T-cell (primary cell): ENCODE results near the gene CARMIL1. TPM values are rescaled to one million over a fixed set of nuclear protein-coding genes. Genes with fewer than 3 reads are reported as not detected.

Source experiments
- ATAC-seq, 4 experiments: fragments of 200-7000 bp in 3 of 4; fragments of 150-1000 bp in 1 of 4; cut with Tn5 transposase; replicated peaks in 1 of 4; 1 replicate in 3 of 4; 2 replicates in 1 of 4; pipeline ENCODE4 v1.10.0; 2021; ENCODE audit warnings: moderate library complexity in 3 of 4, mild to moderate bottlenecking in 2 of 4, moderate number of reproducible peaks in 1 of 4
- CTCF ChIA-PET, 2 donors: fragments of 300-600 bp; sonication (Branson Sonifier 250); formaldehyde crosslinking; loops; one replicate each; lab custom pipeline; 2022; ENCODE audit warnings: antibody characterized with exemption in 2 of 2; lab: Charles Lee
- POLR2A ChIA-PET, 2 donors: fragments of 300-600 bp; sonication (Branson Sonifier 250); formaldehyde crosslinking; loops; one replicate each; lab custom pipeline; 2022; ENCODE audit warnings: antibody characterized with exemption in 2 of 2; lab: Charles Lee
- DNase-seq, 35 experiments: peaks; one replicate each; pipeline versions ENCODE4 v3.0.0 to v3.0.0-alpha.2; 2013 to 2023
- H3K27ac ChIP-seq: one replicate; pipeline ENCODE4 v1.5.1; 2013; ENCODE audit warnings: low read length
- H3K27me3 ChIP-seq, 2 experiments: replicated peaks in 1 of 2; 1 replicate in 1 of 2; 2 replicates in 1 of 2; pipeline versions ENCODE4 v1.6.1 to v1.7.0; 2013; ENCODE audit warnings: low read length in 1 of 2, mixed read lengths in 1 of 2; ENCODE audit not compliant: control insufficient read depth in 2 of 2, insufficient read depth in 2 of 2; ENCODE audit errors: extremely low read depth in 1 of 2
- H3K36me3 ChIP-seq, 2 donors: 1 replicate in 1 of 2; 2 replicates in 1 of 2; pipeline versions ENCODE4 v1.6.1 to v1.7.0; 2013; ENCODE audit warnings: low read length in 1 of 2; ENCODE audit not compliant: control insufficient read depth in 2 of 2, insufficient read depth in 1 of 2; ENCODE audit errors: extremely low read depth in 1 of 2
- H3K4me1 ChIP-seq, 2 experiments: 1 replicate in 1 of 2; 2 replicates in 1 of 2; pipeline versions ENCODE4 v1.6.1 to v1.7.0; 2013; ENCODE audit warnings: low read length in 2 of 2, mixed read lengths in 1 of 2; ENCODE audit not compliant: insufficient read depth in 2 of 2, control insufficient read depth in 1 of 2; ENCODE audit errors: extremely low read depth in 1 of 2
- H3K4me3 ChIP-seq, 2 donors: 1 replicate in 1 of 2; 2 replicates in 1 of 2; pipeline versions ENCODE4 v1.5.1 to v1.7.0; 2013; ENCODE audit warnings: mild to moderate bottlenecking in 2 of 2, low read length in 1 of 2, moderate library complexity in 1 of 2; ENCODE audit not compliant: control insufficient read depth in 1 of 2; ENCODE audit errors: extremely low read depth in 1 of 2
- H3K9me3 ChIP-seq: 2 replicates; pipeline ENCODE4 v1.7.0; 2013
- H3K27ac Mint-ChIP-seq, 2 donors: one replicate each; pipeline ENCODE4 v1.8.0; 2020 to 2021; ENCODE audit warnings: mild to moderate bottlenecking in 2 of 2, mixed read lengths in 2 of 2
- H3K27me3 Mint-ChIP-seq, 2 donors: one replicate each; pipeline ENCODE4 v1.8.0; 2021 to 2022; ENCODE audit warnings: mixed read lengths in 2 of 2
- H3K36me3 Mint-ChIP-seq: one replicate; pipeline ENCODE4 v1.8.0; 2021; ENCODE audit warnings: mixed read lengths
- H3K4me1 Mint-ChIP-seq, 3 donors: one replicate each; pipeline ENCODE4 v1.8.0; 2020 to 2022; ENCODE audit warnings: mixed read lengths in 3 of 3, mild to moderate bottlenecking in 1 of 3
- H3K4me3 Mint-ChIP-seq, 3 donors: one replicate each; pipeline ENCODE4 v1.8.0; 2020 to 2022; ENCODE audit warnings: mild to moderate bottlenecking in 3 of 3, mixed read lengths in 3 of 3, moderate library complexity in 3 of 3
- H3K9me3 Mint-ChIP-seq, 3 donors: one replicate each; pipeline ENCODE4 v1.8.0; 2020 to 2022; ENCODE audit warnings: mixed read lengths in 3 of 3
- WGBS: methylation state at CpG from one replicate; pipeline ENCODE4 v1.1.5; 2013; ENCODE audit warnings: missing lambda C conversion rate; ENCODE audit not compliant: insufficient coverage; 5-methylcytosine and 5-hydroxymethylcytosine counted together
- total RNA-seq, 35 experiments: library from RNA in 6 of 35; stranded (reverse) in 6 of 35; fragments of 120-200 nt in 1 of 35; gene quantifications; one replicate each; pipeline versions ENCODE4 v1.2.1 to v1.2.4 and lab custom pipeline; 2013 to 2026

CARMIL1 gene
- total RNA-seq, 5 donors from 2014 or later (not counting 1 experiment from before 2014, with no cell fraction given), result 4.0 to 11.6 (median 6.1) TPM

DNA sequence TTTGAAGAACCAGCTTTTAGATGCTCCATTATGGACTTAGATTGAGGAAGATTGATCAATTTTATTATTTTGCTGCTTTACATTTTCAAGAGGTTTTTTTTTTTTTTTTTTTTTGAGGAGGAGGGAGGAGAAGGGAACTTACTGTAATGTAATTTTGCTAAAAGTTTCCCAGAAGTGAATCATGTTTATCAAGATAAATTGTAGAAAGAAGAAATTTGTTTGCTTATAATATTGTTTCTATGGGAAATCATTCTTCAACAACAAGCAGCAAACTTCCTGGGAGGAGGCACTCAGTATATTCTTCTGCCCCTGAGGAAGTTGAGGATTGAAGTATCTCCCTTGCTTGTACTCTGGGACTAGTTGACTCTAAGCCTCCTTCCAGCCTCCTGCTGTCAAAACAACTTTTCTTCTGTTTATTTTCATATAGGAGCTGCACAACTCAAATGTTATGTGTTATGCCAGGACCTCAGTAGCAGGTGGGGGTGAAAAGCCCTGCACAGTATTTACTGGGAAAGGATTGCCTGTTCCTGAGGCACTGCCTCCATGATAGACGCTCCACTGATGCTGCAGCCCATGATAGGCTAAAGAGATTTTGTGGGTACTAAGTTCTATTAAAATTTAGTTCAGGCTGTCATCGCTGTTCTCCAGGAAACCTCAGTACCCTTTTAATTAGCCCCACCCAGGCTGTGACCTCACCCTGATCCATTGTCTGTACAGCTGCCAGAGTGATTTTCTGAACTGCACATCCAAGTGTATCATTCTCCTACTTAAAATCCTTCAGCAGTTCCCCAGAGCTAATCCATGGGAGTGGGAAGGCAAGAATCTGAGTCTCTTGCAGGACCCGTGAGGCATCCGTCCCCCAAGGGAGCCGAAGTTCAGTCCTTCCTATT is 51.9 kb downstream of the CARMIL1 start:
- no peak overlapping the region for H3K4me3 Mint-ChIP-seq
- H3K36me3 Mint-ChIP-seq, result no peaks in the 10 kb centered on the region
- no peak for ATAC-seq

DNA sequence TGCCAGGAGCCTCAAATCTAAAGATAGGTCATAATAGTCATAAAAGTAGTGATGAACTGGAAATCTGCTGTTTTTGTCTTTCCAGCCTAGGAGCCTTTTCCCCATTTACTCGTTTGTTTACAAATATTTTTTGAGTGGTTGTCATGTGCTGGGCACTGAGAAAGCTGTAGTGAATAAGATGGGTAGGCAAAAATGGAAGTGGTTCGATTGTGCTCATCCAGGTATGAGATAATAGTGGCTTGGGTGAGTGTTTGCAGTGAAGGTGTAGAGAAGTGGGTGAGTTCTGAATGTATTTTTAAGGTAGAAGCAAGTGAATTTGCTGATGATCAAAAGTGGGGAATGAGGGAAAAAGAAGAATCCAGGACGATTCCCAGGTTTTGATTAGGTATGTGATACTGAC is 53.0 kb downstream of the CARMIL1 start:
- no peak for DNase-seq
- POLR2A ChIA-PET, result interaction anchor here in 1 of 2 donors (0.6 kb wide), 1 partner anchor 74 kb away, joined by 3 read pairs; no protein-coding TSS in a partner anchor
- Mint-ChIP-seq H3K9me3 (no peaks in the 10 kb centered on the region), H3K36me3 (no peaks in the 10 kb centered on the region), H3K4me1 (peaks cover 20 to 35% (median 28%) of the 10 kb centered on the region in 3 donors), H3K4me3 (no peak overlapping the region), H3K27me3 (no peaks in the 10 kb centered on the region), H3K27ac (no peak overlapping the region)
- Histone ChIP-seq H3K4me1 (peaks cover 0 to 6% of the 10 kb centered on the region in 2 experiments), H3K27me3 (no peaks in the 10 kb centered on the region), H3K36me3 (no peaks in the 10 kb centered on the region), H3K4me3 (no peak overlapping the region), H3K27ac (no peak overlapping the region), H3K9me3 (no peaks in the 10 kb centered on the region)
- no peak for ATAC-seq
- WGBS, result 41% methylated on average over 3 of the region's 3 CpGs
- CTCF ChIA-PET, result no interaction called here

More for the DNA sequence above, 51.9 kb downstream of the CARMIL1 start:
- no peak for DNase-seq
- no peak overlapping the region for H3K4me3 ChIP-seq
- no peak overlapping the region for H3K27ac ChIP-seq
- WGBS, result 100% methylated on average over 1 of the region's 5 CpGs
- Mint-ChIP-seq H3K27ac (no peak overlapping the region), H3K27me3 (no peaks in the 10 kb centered on the region), H3K4me1 (peaks cover 19 to 31% (median 28%) of the 10 kb centered on the region in 3 donors), H3K9me3 (no peaks in the 10 kb centered on the region)
- H3K4me1 ChIP-seq, result peaks cover 0 to 6% of the 10 kb centered on the region in 2 experiments
- no peaks in the 10 kb centered on the region for H3K36me3 ChIP-seq
- no peaks in the 10 kb centered on the region for H3K9me3 ChIP-seq
- H3K27me3 ChIP-seq, result no peaks in the 10 kb centered on the region
- ChIA-PET POLR2A (no interaction called here), CTCF (interaction anchor here (0.5 to 0.7 kb wide), 3 partner anchors 36 to 356 kb away, joined by 3 to 8 read pairs (median 6); no protein-coding TSS in a partner anchor)

GRCh38 chr6:25332655-25333071 is 53.5 kb downstream of the CARMIL1 start:
- 80% methylated on average over 2 of the region's 5 CpGs for WGBS
- Mint-ChIP-seq H3K4me1 (peaks cover 20 to 35% (median 28%) of the 10 kb centered on the region in 3 donors), H3K4me3 (no peak overlapping the region), H3K27me3 (no peaks in the 10 kb centered on the region), H3K9me3 (no peaks in the 10 kb centered on the region), H3K27ac (no peak overlapping the region), H3K36me3 (no peaks in the 10 kb centered on the region)
- DNase-seq, result no peak
- no peaks in the 10 kb centered on the region for H3K27me3 ChIP-seq
- H3K9me3 ChIP-seq, result no peaks in the 10 kb centered on the region
- no peak overlapping the region for H3K27ac ChIP-seq
- peaks cover 0 to 6% of the 10 kb centered on the region in 2 experiments for H3K4me1 ChIP-seq
- ATAC-seq, result no peak
- POLR2A ChIA-PET, result interaction anchor here in 1 of 2 donors (0.6 kb wide), 1 partner anchor 73 kb away, joined by 3 read pairs; no protein-coding TSS in a partner anchor
- CTCF ChIA-PET, result no interaction called here
- H3K36me3 ChIP-seq, result no peaks in the 10 kb centered on the region
- H3K4me3 ChIP-seq, result no peak overlapping the region

DNA sequence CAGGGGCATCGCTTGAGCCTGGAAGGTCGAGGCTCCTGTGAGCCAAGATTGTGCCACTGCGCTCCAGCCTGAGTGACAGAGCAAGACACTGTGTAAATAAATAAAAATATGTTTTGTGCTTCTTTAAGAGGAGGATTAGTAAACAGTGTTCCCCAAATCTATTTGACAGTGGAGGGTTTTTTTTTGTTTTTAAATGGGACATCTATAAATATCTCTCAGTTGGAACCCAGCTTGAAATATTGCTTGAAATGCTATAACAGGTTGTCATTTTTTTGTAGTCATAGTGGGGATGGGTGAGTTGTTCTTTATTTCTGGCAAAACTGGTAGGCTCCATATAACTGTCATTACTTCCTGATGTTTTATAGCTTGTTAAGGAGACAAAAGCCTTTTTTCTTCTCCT is 54.3 kb downstream of the CARMIL1 start:
- DNase-seq (no peak), ATAC-seq (no peak)
- Histone ChIP-seq H3K27me3 (no peaks in the 10 kb centered on the region), H3K4me3 (no peak overlapping the region), H3K4me1 (peaks cover 0 to 6% of the 10 kb centered on the region in 2 experiments), H3K27ac (no peak overlapping the region), H3K9me3 (no peaks in the 10 kb centered on the region), H3K36me3 (no peaks in the 10 kb centered on the region)
- no peak overlapping the region for H3K4me3 Mint-ChIP-seq
- H3K36me3 Mint-ChIP-seq, result no peaks in the 10 kb centered on the region
- no peaks in the 10 kb centered on the region for H3K27me3 Mint-ChIP-seq
- H3K9me3 Mint-ChIP-seq, result no peaks in the 10 kb centered on the region
- WGBS, result 100% methylated on average over 3 of the region's 3 CpGs
- CTCF ChIA-PET, result interaction anchor here in 1 of 2 donors (0.8 kb wide), 1 partner anchor 225 kb away, joined by 3 read pairs; no protein-coding TSS in a partner anchor
- POLR2A ChIA-PET, result no interaction called here
- peaks cover 20 to 35% (median 28%) of the 10 kb centered on the region in 3 donors for H3K4me1 Mint-ChIP-seq
- H3K27ac Mint-ChIP-seq, result no peak overlapping the region

- Histone ChIP-seq H3K27ac (no peak overlapping the region), H3K36me3 (no peaks in the 10 kb centered on the region), H3K4me3 (no peak overlapping the region), H3K4me1 (peaks cover 0 to 6% of the 10 kb centered on the region in 2 experiments), H3K9me3 (no peaks in the 10 kb centered on the region), H3K27me3 (no peaks in the 10 kb centered on the region)
- H3K9me3 Mint-ChIP-seq, result no peaks in the 10 kb centered on the region
- DNase-seq (no peak), ATAC-seq (no peak)
- peaks cover 17 to 30% (median 26%) of the 10 kb centered on the region in 3 donors for H3K4me1 Mint-ChIP-seq
- no peak overlapping the region for H3K27ac Mint-ChIP-seq
- ChIA-PET POLR2A (no interaction called here), CTCF (no interaction called here)
- H3K4me3 Mint-ChIP-seq, result no peak overlapping the region
- H3K27me3 Mint-ChIP-seq, result no peaks in the 10 kb centered on the region
- H3K36me3 Mint-ChIP-seq, result no peaks in the 10 kb centered on the region
- WGBS, result 80% methylated on average over 1 of the region's 4 CpGs
Measured at GRCh38 chr6:25334793-25335192, 55.6 kb downstream of the CARMIL1 start.

GRCh38 chr6:25336996-25337395 is 57.8 kb downstream of the CARMIL1 start:
- H3K36me3 ChIP-seq, result no peaks in the 10 kb centered on the region
- POLR2A ChIA-PET, result no interaction called here
- no peaks in the 10 kb centered on the region for H3K9me3 ChIP-seq
- peaks cover 0 to 3% of the 10 kb centered on the region in 2 experiments for H3K4me1 ChIP-seq
- no peak for DNase-seq
- H3K27ac ChIP-seq, result no peak overlapping the region
- Mint-ChIP-seq H3K36me3 (no peaks in the 10 kb centered on the region), H3K4me3 (no peak overlapping the region), H3K27me3 (no peaks in the 10 kb centered on the region), H3K9me3 (no peaks in the 10 kb centered on the region), H3K27ac (no peak overlapping the region), H3K4me1 (peaks cover 10 to 22% (median 17%) of the 10 kb centered on the region in 3 donors)
- no CpG with 5 or more reads among the region's 2 CpGs for WGBS
- no peaks in the 10 kb centered on the region for H3K27me3 ChIP-seq
- ATAC-seq, result no peak
- H3K4me3 ChIP-seq, result no peak overlapping the region
- CTCF ChIA-PET, result interaction anchor here in 1 of 2 donors (0.6 kb wide), 1 partner anchor 148 kb away, joined by 3 read pairs; no protein-coding TSS in a partner anchor
